GM10847 (cell line): ENCODE results near the gene TLCD3A.

Source experiments
- POLR2A ChIP-seq: IDR thresholded peaks from 2 replicates; pipeline ENCODE4 v1.6.1; 2011; ENCODE audit not compliant: insufficient read length; ENCODE audit errors: extremely low read depth

Gene TLCD3A

DNA sequence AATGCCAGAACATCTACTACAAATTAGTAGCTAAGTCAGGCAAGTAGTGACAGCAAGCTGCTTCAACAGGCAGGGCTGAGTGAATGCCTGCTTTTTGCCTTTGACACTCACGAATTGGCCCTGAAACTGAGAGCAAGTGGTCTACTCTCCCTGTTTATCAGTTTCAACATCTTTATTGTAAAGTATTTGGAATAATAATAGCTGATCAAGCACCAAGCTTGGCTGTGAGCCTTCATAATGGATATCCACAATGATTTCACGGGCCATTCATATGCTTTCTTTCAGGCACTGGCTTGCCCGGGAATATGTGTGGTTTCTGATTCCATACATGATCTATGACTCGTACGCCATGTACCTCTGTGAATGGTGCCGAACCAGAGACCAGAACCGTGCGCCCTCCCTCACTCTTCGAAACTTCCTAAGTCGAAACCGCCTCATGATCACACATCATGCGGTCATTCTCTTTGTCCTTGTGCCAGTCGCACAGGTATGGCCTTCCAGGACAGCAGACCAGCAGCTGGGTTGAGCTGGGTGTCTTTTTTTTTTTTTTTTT, 5.2 kb downstream of the TLCD3A start:
- TF ChIP-seq POLR2A = no peak

DNA sequence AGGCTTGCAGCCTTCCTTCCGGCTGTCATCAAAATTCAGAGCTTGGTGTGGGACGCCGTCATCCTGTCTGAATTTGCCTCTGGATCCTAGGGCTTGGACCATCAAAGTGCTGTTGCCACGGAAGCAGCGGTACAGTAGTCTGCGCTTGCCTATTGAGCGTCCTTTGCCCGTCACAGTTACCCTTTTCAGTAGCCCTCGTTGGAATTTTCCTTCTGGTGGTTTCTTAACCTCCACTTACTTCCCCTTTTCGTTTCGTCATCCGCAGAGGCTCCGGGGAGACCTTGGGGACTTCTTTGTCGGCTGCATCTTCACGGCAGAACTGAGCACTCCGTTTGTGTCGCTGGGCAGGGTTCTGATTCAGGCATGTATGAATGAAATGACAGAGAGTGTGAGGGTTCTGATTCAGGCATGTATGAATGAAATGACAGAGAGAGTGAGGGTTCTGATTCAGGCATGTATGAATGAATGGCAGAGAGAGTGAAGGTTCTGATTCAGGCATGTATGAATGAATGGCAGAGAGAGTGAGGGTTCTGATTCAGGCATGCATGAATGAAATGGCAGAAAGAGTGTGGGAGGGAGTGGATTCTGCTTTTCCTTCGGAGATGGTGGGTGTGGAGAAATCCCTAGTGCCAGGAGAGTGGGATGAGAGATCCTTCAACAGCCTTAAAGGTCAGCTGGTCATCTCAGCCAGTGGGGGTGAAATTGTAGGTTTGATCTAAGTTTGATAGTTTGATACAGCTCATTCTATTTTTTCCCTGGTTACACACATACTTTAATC, 8.0 kb downstream of the TLCD3A start:
- TF ChIP-seq POLR2A = no peak

DNA sequence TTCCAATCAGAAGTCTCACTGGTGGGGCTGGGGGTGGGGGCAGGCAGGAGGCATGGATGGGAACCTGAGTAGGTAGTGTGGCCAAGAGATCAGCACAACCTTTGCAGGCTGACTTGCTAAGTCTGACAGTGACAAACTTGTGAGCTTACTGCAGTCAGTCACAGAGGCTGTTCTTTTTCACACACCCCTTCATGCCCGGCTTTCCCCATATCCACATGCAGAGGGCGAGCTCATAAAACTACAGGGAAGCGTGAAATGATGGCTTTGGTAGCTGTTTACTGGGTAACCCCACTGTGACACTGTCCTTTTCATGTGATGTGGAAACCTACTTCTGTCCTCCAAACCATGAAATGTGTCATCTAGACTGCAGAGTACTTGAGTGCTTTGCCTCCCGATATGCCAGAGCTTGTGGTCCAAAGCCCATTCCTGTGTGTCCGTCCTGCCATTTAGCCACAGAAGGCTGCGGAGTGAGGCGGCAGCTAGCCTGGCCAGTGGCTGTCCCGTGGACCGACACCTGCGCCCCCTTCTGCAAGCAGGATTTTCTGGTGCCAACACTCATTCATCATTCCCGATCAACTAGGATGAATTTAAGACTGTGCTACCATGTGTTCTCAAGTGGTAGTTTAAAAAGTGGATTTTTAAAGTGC, 9.9 kb downstream of the TLCD3A start:
- no peak for TF ChIP-seq POLR2A

DNA sequence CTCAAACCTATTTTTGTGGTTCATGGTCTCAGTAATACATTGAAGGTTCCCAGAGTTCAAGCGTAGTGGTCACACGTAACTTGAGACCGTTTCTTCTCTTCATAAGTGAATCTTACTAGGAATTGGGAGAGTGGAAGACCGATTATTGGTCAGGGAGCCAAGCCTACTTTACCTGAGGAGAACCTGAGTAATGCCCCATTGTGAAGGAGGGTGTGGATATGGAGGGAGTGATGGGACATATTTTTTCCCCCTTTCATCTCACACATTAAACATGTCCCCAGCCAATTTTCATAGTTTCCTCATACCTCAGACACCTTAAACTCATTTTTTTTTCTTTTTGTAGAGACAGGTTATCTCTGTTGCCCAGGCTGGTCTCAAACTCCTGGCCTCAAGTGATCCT, 10.7 kb downstream of the TLCD3A start:
- TF ChIP-seq POLR2A = no peak

DNA sequence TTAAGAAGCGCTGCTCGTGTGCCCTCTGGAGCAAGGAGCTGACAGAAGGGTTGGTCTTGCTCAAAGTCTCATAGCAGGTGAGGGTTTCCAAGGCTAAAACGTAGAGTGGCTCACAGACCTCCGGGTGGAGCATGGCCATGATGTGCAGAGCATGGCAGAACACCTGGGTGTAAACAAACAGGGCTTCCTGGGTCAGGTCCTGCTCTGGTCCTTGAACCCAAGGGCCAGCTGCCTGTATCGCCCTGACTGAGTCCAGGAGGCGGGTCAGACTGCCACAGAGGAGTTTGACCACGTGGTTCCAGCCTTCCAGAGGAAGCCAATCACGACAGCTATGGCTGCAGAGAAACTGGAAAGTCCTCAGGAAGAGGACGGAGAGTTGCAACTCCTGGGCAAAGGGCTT, 12.5 kb downstream of the TLCD3A start:
- TF ChIP-seq POLR2A = no peak

DNA sequence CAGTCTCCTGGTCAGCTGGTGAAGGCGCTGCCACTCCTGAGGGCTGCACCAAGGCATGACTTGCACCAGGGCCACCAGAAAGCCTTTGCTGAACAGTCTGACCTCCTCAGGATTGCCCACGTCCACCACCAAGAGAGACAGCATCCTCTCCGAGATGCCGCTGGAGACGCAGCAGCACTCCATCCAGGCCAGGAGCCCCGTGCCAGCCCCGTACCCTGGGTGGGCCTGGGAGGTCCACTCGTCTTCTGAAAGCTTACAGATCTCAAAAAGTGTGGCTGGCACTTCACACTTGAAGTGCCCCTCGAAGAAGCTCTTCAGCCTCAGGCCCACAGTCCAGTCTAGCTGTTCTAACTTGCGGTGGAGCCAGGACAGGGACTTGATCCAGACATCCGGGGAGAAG, 13.0 kb downstream of the TLCD3A start:
- TF ChIP-seq POLR2A = no peak

DNA sequence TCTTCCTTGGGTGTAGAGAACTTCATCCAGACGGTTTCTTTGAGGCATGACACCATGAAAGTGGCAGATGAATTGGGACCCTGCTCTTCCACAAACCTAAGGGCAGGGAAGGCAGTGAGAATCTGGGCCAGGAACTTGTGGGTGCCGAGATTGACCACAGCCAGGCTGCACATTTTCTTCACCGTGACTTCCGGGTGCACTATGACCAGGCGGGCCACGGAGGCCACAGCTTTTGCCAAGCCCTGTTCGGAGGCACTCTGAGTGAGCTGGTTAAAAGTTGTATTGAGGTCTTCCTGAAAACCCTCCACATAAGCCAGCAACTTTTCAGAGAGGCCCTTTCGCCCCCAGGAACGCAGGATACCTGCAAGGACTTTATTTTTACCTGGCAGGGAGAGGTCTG, 13.8 kb downstream of the TLCD3A start:
- no peak for TF ChIP-seq POLR2A

DNA sequence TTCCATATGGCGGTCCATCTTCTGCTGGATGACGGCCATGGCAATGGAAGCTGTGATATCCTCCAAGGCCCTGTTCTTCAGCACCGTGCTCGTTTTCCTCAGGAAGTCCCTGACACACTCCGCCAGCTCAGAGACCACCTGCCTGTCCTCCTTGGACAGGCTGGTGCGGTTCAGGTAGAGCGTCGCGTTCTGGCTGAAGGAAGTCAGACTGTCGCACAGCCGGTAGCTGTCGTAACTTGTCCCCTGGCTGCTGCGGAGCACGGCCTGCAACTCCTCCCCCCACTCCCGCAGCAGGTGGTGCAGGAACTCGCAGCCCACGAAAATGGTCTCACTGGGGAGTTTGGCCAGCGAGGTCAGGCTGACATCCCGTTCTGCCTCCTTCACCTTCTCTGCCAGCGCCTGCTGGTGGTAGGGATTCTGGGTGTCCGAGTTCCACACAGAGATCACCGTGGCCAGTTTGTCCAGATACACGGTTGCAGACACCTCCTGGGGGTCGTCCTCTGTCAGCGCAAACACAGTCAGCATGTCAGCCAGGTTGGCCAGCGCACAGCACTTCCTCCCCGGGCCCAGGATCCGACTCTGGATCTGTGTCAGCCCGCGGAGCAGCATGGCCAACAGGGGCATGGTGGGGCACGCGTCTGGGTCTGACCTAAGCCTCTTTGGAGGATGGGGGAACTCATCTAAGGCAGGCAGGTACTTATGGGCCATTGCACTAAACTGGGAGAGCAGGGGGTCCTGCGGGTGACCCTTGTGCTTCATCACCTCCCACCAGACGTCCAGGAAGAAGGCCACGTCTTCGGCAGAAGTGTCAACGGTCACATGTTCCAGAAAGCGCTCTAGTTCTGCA, 14.6 kb downstream of the TLCD3A start:
- no peak for TF ChIP-seq POLR2A

DNA sequence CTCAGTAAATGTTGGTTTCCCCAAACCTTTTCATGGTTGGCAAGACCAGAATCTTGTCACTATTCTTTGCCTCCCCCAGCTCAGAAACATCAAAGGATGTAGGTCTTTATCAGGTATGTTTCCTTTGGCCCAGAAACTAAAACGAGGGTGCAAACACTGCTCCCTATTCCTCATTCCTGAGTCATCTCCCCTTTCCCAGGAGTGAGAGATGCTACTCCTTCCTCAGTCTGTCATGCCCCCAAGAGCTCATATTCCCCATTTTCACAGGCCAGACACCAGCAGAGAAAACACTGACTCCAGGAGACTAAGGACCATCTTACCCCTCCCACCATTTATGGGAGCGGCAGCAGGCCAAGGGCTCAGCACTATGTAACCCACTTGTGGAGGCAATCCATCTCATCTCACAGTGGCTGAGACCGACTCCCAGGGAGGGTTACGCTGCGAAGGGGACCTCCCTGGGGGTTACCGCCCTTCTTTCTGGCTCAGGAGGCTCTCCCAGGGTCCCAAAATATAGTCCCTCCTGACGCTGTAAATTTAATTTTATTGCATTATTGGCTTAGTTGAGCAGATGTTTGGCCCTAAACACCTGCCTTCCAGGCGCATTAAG, 18.1 kb downstream of the TLCD3A start:
- TF ChIP-seq POLR2A = no peak

DNA sequence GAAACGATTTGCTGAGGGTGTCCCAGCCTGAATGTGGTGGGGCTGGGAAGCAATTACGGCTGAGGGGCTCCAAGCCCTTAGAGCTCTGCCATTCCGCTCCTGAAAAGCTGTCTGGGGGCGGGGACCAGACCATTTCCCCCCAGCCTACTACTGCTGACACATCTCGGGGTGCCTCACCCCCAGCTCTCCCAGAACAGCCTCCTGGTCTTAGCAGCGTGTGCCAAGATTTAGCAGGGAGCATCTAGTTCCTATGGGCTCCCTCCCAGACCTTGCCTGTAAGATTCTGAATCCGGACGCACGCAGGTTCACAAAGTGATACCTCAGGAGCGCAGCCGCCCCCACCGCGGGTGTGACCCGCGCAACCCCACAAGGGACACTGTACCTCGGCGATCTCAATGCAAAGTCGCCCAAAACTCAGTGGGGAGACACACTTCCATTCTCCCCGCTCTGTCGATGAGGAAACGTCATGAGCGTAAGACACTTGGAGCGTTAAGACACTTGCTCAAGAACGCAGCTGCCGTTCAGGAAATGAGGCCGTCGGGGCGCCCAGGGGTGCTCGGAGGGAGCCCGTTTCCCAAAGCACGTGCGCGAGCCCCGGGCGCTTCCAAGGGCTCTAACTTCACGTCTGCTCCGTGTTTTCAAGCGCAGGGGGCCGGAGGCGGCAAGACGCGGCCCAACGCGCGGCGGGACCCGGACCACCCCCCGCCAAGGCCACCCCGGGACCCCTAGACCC, 19.0 kb downstream of the TLCD3A start:
- TF ChIP-seq POLR2A = no peak

DNA sequence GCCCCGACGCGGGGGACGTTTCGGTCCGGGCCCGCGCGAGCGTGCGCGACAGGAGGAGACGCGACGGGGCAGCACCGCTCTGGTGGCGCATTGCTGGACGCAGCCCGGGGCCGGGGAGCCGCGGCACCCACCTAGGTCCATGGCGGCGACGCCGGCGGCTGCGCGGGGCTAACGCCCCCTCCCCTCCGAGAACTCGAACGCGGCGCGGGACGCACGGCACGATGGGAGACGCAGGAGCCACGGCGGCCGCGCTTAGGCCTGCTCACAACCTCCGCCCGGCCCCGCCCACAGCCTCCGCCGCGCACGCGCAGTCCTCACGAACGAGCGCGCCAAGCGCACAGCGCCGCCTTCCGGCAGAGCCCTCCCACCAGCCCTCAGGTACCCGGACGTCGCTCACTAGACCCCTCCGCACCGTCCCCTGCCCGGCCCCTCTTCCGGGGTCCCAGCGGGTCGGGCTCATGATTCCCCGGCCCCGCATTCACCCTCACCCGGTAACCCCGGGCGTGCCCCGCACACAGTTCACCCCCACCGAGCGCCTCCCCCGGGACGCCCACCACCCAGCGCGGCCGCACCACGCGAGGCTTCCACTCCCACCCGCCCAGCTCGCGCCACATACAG, 19.7 kb downstream of the TLCD3A start, which contains the start of gene GEMIN4:
GEMIN4 (minus strand) TSS at position 263 of the 618 bp plus-strand sequence; CDS start at position 141, 122 bp downstream.
- peak; percentile 65 for TF ChIP-seq POLR2A

DNA sequence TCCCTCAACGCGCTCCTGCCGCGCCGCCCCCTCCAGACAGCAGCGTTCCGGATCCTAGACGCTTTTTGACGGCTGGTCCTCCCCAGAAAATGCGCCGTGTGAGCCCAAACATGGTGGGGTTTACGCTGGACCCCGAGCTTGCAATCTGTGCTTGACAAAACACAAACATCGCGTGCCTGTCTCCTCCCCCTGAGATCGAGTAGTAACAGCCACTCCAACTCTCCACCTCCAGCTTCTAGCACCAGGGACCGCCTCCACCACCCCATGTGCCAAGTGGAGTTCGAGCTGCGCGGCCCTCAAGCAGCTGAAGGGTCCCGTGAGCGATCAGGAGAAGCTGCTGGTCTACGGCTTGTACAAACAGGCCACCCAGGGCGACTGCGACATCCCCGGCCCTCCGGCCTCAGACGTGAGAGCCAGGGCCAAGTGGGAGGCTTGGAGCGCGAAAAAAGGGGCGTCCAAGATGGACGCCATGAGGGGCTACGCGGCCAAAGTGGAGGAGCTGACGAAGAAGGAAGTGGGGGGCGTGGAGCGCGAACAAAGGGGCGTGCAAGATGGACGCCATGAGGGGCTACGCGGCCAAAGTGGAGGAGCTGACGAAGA, 20.3 kb downstream of the TLCD3A start:
- TF ChIP-seq POLR2A = no peak

DNA sequence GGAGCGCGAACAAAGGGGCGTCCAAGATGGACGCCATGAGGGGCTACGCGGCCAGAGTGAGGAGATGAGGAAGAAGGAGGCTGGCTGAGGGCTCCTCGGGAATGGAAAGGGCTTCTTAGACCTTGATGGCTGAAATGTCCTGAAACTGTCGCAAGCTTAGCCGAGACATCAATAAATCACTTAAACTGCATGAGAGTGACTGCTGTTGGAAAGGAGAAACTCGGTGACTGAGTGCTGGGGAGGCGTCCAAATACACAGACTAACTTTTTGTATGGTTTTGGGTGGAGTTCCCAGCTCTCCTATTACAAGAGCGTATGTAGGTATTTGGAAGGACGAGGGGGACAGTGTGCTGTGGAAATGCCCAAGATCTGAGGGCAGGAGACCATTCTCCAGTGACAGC, 21.0 kb downstream of the TLCD3A start:
- TF ChIP-seq POLR2A = no peak

DNA sequence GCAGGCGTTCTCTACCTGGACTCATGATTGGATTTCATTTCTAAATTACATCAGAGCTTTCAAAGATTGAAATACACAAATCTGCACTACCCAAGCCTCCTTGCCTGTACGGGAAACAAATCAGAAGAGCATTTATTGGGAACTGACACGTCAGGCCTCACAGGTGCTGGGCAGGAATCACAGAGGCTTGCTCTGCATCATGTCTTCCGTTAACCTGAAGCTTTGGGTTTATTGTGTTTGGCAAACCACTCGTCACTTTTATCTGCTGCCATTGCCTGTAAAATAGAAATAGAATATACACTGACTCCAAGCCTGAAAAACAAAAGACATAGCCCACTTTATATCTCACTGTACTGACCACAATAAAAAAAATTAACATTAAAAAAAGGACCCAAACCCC, 27.6 kb downstream of the TLCD3A start:
- TF ChIP-seq POLR2A = no peak
